NCI-H2227 treated with DMSO at 0.1 percent for 48 hours (cell line): Measurements from ENCODE around the gene SEL1L2.

Experiments used
- DNase-seq: peaks from one replicate; lab custom pipeline; 2025; lab: John Stamatoyannopoulos, UW

Gene SEL1L2

GRCh38 chr20:13813910-13814309 lies 176.5 kb downstream of the SEL1L2 start:
- no peak for DNase-seq

- no peak for DNase-seq
These were observed 180.0 kb downstream of the SEL1L2 start for GRCh38 chr20:13810446-13810845.

- no peak for DNase-seq
These were observed 180.6 kb downstream of the SEL1L2 start for GRCh38 chr20:13809855-13810254.

GRCh38 chr20:13809373-13809772 lies 181.0 kb downstream of the SEL1L2 start:
- no peak for DNase-seq

- DNase-seq: no peak
These were observed 189.7 kb downstream of the SEL1L2 start for GRCh38 chr20:13800728-13801134.

- no peak for DNase-seq
These were observed 190.4 kb downstream of the SEL1L2 start for GRCh38 chr20:13799974-13800373.
